ENCODE measurements around the gene DUOX1.
"Not testable (repeated sequence)": the region's sequence is repeated elsewhere in the genome, so short reads cannot be mapped to it uniquely, and the experiment has no call there.

DUOX1 gene

GRCh38 chr15:45121706-45122417 is 7.9 kb upstream of the DUOX1 start:
- DNase-seq: peak; percentile 84

- no peak for DNase-seq
Observed at GRCh38 chr15:45122719-45123118, 7.1 kb upstream of the DUOX1 start.

- DNase-seq: no peak
Observed at GRCh38 chr15:45123397-45123796, 6.4 kb upstream of the DUOX1 start.

GRCh38 chr15:45126535-45127158 is 3.1 kb upstream of the DUOX1 start:
- peak; percentile 25 for DNase-seq

GRCh38 chr15:45128971-45129639 is 689 bp upstream of the DUOX1 start:
- DNase-seq: no peak

- no peak for DNase-seq
Observed at GRCh38 chr15:45130291-45131000, 652 bp downstream of the DUOX1 start.

GRCh38 chr15:45131510-45131909 is 1.7 kb downstream of the DUOX1 start:
- no peak for DNase-seq

- no peak for DNase-seq
Observed at GRCh38 chr15:45132844-45133560, 3.2 kb downstream of the DUOX1 start.

GRCh38 chr15:45133561-45133920 is 3.7 kb downstream of the DUOX1 start:
- DNase-seq: no peak

- no peak for DNase-seq
Observed at GRCh38 chr15:45134046-45134445, 4.3 kb downstream of the DUOX1 start.

- DNase-seq: no peak
Observed at GRCh38 chr15:45134682-45135604, 5.1 kb downstream of the DUOX1 start.

- DNase-seq: not testable (repeated sequence)
Observed at GRCh38 chr15:45135705-45136377, 6.0 kb downstream of the DUOX1 start.

- DNase-seq: no peak
Observed at GRCh38 chr15:45136378-45136764, 6.6 kb downstream of the DUOX1 start.

GRCh38 chr15:45137703-45138102 is 7.9 kb downstream of the DUOX1 start:
- no peak for DNase-seq

GRCh38 chr15:45138814-45139765 is 9.3 kb downstream of the DUOX1 start:
- no peak for DNase-seq

- no peak for DNase-seq
Observed at GRCh38 chr15:45139770-45140169, 10.0 kb downstream of the DUOX1 start.

- no peak for DNase-seq
Observed at GRCh38 chr15:45140557-45141250, 10.9 kb downstream of the DUOX1 start.

- DNase-seq: no peak
Observed at GRCh38 chr15:45141386-45141785, 11.6 kb downstream of the DUOX1 start.

GRCh38 chr15:45143056-45143455 is 13.3 kb downstream of the DUOX1 start:
- DNase-seq: no peak
